Endothelial cell of umbilical vein (primary cell): ENCODE results near the gene RSL24D1. TPM values are rescaled to one million over a fixed set of nuclear protein-coding genes. Genes with fewer than 3 reads are reported as not detected.

Source experiments
- BruUV-seq: library from RNA; stranded (reverse); fragments of 400-500 nt; replicated peaks from 2 replicates; lab custom pipeline; 2021; lab: Mats Ljungman, UMichigan
- CTCF ChIA-PET: fragments of 300-600, 350-600 bp; sonication (Branson Sonifier 250); formaldehyde crosslinking; loops from one replicate; lab custom pipeline; 2021; ENCODE audit warnings: antibody characterized with exemption, inconsistent platforms; lab: Charles Lee
- POLR2A ChIA-PET: fragments of 300-600, 350-600 bp; sonication (Branson Sonifier 250); formaldehyde crosslinking; loops from one replicate; lab custom pipeline; 2021; ENCODE audit warnings: antibody characterized with exemption, inconsistent platforms; lab: Charles Lee
- DNase-seq: peaks from one replicate; pipeline ENCODE4 v3.0.0-alpha.2; 2011; ENCODE audit warnings: low read depth, low spot score
- FAIRE-seq: peaks from 2 replicates; lab custom pipeline; 2011; peaks lifted over from hg19 to GRCh38; lab: Jason Lieb, UNC
- H2AFZ ChIP-seq: 2 replicates; pipeline ENCODE4 v1.6.0; 2012; ENCODE audit warnings: low read depth, low read length, control low read depth, inconsistent platforms
- H3K27ac ChIP-seq: 2 replicates; pipeline ENCODE4 v1.5.1; 2011; ENCODE audit warnings: low read depth, mild to moderate bottlenecking, control low read depth, low read length, moderate library complexity; ENCODE audit not compliant: insufficient read depth
- H3K27me3 ChIP-seq, 2 experiments: 2 replicates each; pipeline versions ENCODE4 v1.6.0 to v1.6.1; 2011; ENCODE audit warnings: low read length in 2 of 2, mixed read lengths in 1 of 2; ENCODE audit not compliant: control insufficient read depth in 2 of 2, insufficient read depth in 2 of 2
- H3K36me3 ChIP-seq, 2 experiments: 2 replicates in 1 of 2; 3 replicates in 1 of 2; pipeline ENCODE4 v1.5.1; 2011; ENCODE audit warnings: low read length in 2 of 2, mild to moderate bottlenecking in 1 of 2, moderate library complexity in 1 of 2; ENCODE audit not compliant: control insufficient read depth in 2 of 2, insufficient read depth in 2 of 2; ENCODE audit errors: extremely low read depth in 1 of 2
- H3K4me1 ChIP-seq: 3 replicates; pipeline ENCODE4 v1.5.1; 2011; ENCODE audit warnings: mild to moderate bottlenecking, low read length; ENCODE audit not compliant: control insufficient read depth, insufficient read depth; ENCODE audit errors: extremely low read depth
- H3K4me2 ChIP-seq: 2 replicates; pipeline ENCODE4 v1.6.1; 2011; ENCODE audit warnings: low read length, control low read depth, mixed read lengths; ENCODE audit not compliant: insufficient read depth
- H3K4me3 ChIP-seq, 3 experiments: fragments of 200-600 bp in 1 of 3; sonication (generic), shearing (Covaris generic) in 1 of 3; replicated peaks in 1 of 3; 2 replicates each; pipeline ENCODE4 v1.5.1; 2011 to 2016; ENCODE audit warnings: control low read depth in 3 of 3, low read length in 3 of 3, mild to moderate bottlenecking in 2 of 3, inconsistent platforms in 1 of 3, low read depth in 1 of 3, moderate library complexity in 1 of 3; ENCODE audit not compliant: insufficient read depth in 1 of 3
- H3K79me2 ChIP-seq: 2 replicates; pipeline ENCODE4 v1.6.0; 2012; ENCODE audit warnings: low read length, inconsistent platforms; ENCODE audit not compliant: control insufficient read depth, insufficient read depth
- H3K9ac ChIP-seq: replicated peaks from 2 replicates; pipeline ENCODE3; 2011; ENCODE audit warnings: low read length, control low read depth; ENCODE audit not compliant: insufficient read depth; ENCODE audit errors: extremely low read depth
- H3K9me1 ChIP-seq: replicated peaks from 3 replicates; pipeline ENCODE4 v1.6.0; 2011; ENCODE audit warnings: mild to moderate bottlenecking, low read length; ENCODE audit not compliant: control insufficient read depth, insufficient read depth; ENCODE audit errors: extremely low read depth
- H3K9me3 ChIP-seq: replicated peaks from 2 replicates; pipeline ENCODE4 v1.5.1; 2012; ENCODE audit warnings: low read length, inconsistent platforms; ENCODE audit not compliant: control insufficient read depth, insufficient read depth
- H4K20me1 ChIP-seq: replicated peaks from 2 replicates; pipeline ENCODE3; 2011; ENCODE audit warnings: mild to moderate bottlenecking, low read length; ENCODE audit not compliant: control insufficient read depth, insufficient read depth; ENCODE audit errors: extremely low read depth
- CTCF ChIP-seq, 2 donors: IDR thresholded peaks; 1 replicate in 1 of 2; 2 replicates in 1 of 2; pipeline ENCODE4 v1.5.1; 2011; ENCODE audit warnings: low read length in 2 of 2, mild to moderate bottlenecking in 2 of 2, moderate library complexity in 2 of 2, control low read depth in 1 of 2, inconsistent platforms in 1 of 2, low read depth in 1 of 2; ENCODE audit not compliant: insufficient read depth in 1 of 2; ENCODE audit errors: extremely low read depth in 1 of 2
- EZH2 ChIP-seq: IDR thresholded peaks from 2 replicates; pipeline ENCODE4 v1.6.1; 2012; ENCODE audit warnings: borderline replicate concordance, low read depth, mild to moderate bottlenecking, moderate library complexity, low read length, inconsistent platforms; ENCODE audit not compliant: severe bottlenecking
- FOS ChIP-seq: IDR thresholded peaks from 2 replicates; pipeline ENCODE4 v1.6.1; 2011; ENCODE audit warnings: mild to moderate bottlenecking, low read length, moderate library complexity, borderline replicate concordance; ENCODE audit not compliant: insufficient read depth
- GATA2 ChIP-seq: IDR thresholded peaks from 2 replicates; pipeline ENCODE4 v1.7.0; 2011; ENCODE audit warnings: low read depth, mild to moderate bottlenecking, moderate library complexity, mixed read lengths, low read length; ENCODE audit not compliant: insufficient read length, insufficient read depth
- JUN ChIP-seq: IDR thresholded peaks from 2 replicates; pipeline ENCODE4 v1.6.1; 2011; ENCODE audit warnings: borderline replicate concordance, low read depth; ENCODE audit not compliant: insufficient read length, insufficient read depth
- MAX ChIP-seq: IDR thresholded peaks from 2 replicates; pipeline ENCODE4 v1.6.1; 2011; ENCODE audit not compliant: insufficient read depth, insufficient read length
- MYC ChIP-seq: IDR thresholded peaks from one replicate; pipeline ENCODE4 v1.6.1; 2011; ENCODE audit warnings: mild to moderate bottlenecking, low read depth, low read length
- POLR2A ChIP-seq: IDR thresholded peaks from 2 replicates; pipeline ENCODE4 v1.6.1; 2012; ENCODE audit warnings: low read depth, mild to moderate bottlenecking, control low read depth, low read length
- POLR2AphosphoS5 ChIP-seq: IDR thresholded peaks from 2 replicates; pipeline ENCODE4 v1.6.1; 2012; ENCODE audit warnings: low read depth, mild to moderate bottlenecking, control low read depth, low read length, moderate library complexity; ENCODE audit not compliant: insufficient read depth
- dilution Hi-C: fragments of 300-500 bp; cut with MboI; formaldehyde crosslinking; loops from one replicate; pipeline ENCODE4 v1.15.0; 2019; ENCODE audit warnings: low sequenced_read_pairs; ENCODE audit not compliant: extremely low pct_ligation_motif_present
- intact Hi-C: fragments of 100-400 bp; cut with micrococcal nuclease; formaldehyde crosslinking; loops from one replicate; pipeline ENCODE4 v1.10.0; 2022
- polyA plus RNA-seq, 4 experiments: library from polyadenylated mRNA; depleted of rRNA in 3 of 4; stranded (reverse) in 3 of 4; unstranded in 1 of 4; fragments of >200 nt; gene quantifications; 2 replicates each; pipeline versions ENCODE4 v1.2.1 to v1.2.3, GENCODE V29; 2011 to 2012; ENCODE audit warnings: missing spikeins in 1 of 4
- total RNA-seq: library from RNA; stranded (reverse); gene quantifications from 2 replicates; pipeline ENCODE4 v1.2.3, GENCODE V29; 2021

Gene RSL24D1
- total and polyA plus RNA-seq, 2 donors (not counting 3 experiments of a cell fraction or from before 2014, with no cell fraction given) = 18.4 to 60.0 TPM

- no peak overlapping the region for H3K4me2 ChIP-seq
- dilution Hi-C loops (no loop called here), intact Hi-C loops (no loop called here)
- no peak overlapping the region for H2AFZ ChIP-seq
- peaks cover 14% of the 10 kb centered on the region for H3K4me1 ChIP-seq
- H3K9ac ChIP-seq = no peak overlapping the region
- CTCF ChIA-PET = interaction anchor here (1.4 kb wide), 1 partner anchor 193 kb away, joined by 3 read pairs; no protein-coding TSS in a partner anchor
- no peaks in the 10 kb centered on the region for H3K9me1 ChIP-seq
- TF ChIP-seq FOS (no peak), POLR2AphosphoS5 (no peak), CTCF (IDR thresholded peaks at IDR 0.05; ENCODE audit: extremely low read depth in 1 of 2, insufficient read depth in 1 of 2, low read depth in 1 of 2, low read length in 2 of 2) (no peak), EZH2 (no peak), MYC (no peak), JUN (no peak), GATA2 (no peak), MAX (no peak), POLR2A (no peak)
- H3K36me3 ChIP-seq = no peaks in the 10 kb centered on the region
- H3K79me2 ChIP-seq = no peaks in the 10 kb centered on the region
- DNase-seq (no peak), FAIRE-seq (no peak)
- H4K20me1 ChIP-seq = no peaks in the 10 kb centered on the region
- no peaks in the 10 kb centered on the region for H3K27me3 ChIP-seq
- H3K27ac ChIP-seq = no peak overlapping the region
- H3K4me3 ChIP-seq = no peak overlapping the region
- POLR2A ChIA-PET = no interaction called here
- BruUV-seq = no TSS peak
- no peaks in the 10 kb centered on the region for H3K9me3 ChIP-seq
Observed at GRCh38 chr15:55241891-55242290, 45.1 kb upstream of the RSL24D1 start.
